ENCODE data around the gene RELL2.

GRCh38 chr5:141672071-141672840, 35.5 kb downstream of the RELL2 start:
- TF ChIP-seq CTCF (conservative IDR thresholded peaks at IDR 0.05; ENCODE audit: low read length) (no peak), EZH2phosphoT487 (IDR thresholded peaks at IDR 0.05; ENCODE audit: borderline replicate concordance, low read depth, low read length) (no peak)

All from OCI-LY7 (cell line).